Gastrocnemius medialis (tissue), 4 donors: Measurements from ENCODE around the gene AMACR.

Experiments
- CTCF ChIP-seq, 5 experiments: fragments of 450-650 bp in 3 of 5; fragments of 200-600 bp in 2 of 5; sonication (generic) in 2 of 5; IDR thresholded peaks in 4 of 5; conservative IDR thresholded peaks in 1 of 5; 1 replicate in 4 of 5; 2 replicates in 1 of 5; pipeline ENCODE4 v1.5.1; 2016 to 2019; ENCODE audit warnings: antibody characterized with exemption in 5 of 5, mild to moderate bottlenecking in 3 of 5, moderate library complexity in 3 of 5
- POLR2A ChIP-seq, 2 donors: fragments of 450-650 bp; IDR thresholded peaks; one replicate each; pipeline ENCODE4 v1.6.1; 2017; ENCODE audit warnings: antibody characterized with exemption in 2 of 2, mild to moderate bottlenecking in 2 of 2, moderate library complexity in 2 of 2

GRCh38 chr5:33973271-33973670 lies 34.6 kb downstream of the AMACR start:
- no peak for TF ChIP-seq POLR2A (IDR thresholded peaks at IDR 0.05)
- no peak for TF ChIP-seq CTCF (IDR thresholded peaks at IDR 0.05 in 4 of 5, conservative IDR thresholded peaks at IDR 0.05 in 1 of 5)
